HCT116 (cell line): ENCODE results near the gene OR5B21.

Experiments used
- CEBPB ChIP-seq: IDR thresholded peaks from 2 replicates; pipeline ENCODE4 v1.6.1; 2012; ENCODE audit warnings: low read depth
- EZH2 ChIP-seq: fragments of 200-600 bp; sonication (generic); IDR thresholded peaks from 2 replicates; pipeline ENCODE4 v1.6.1; 2017; ENCODE audit warnings: antibody characterized with exemption, mixed run types
- EZH2phosphoT487 ChIP-seq: fragments of 200-600 bp; IDR thresholded peaks from 2 replicates; pipeline ENCODE4 v1.6.1; 2018; ENCODE audit warnings: antibody characterized with exemption, borderline replicate concordance
- POLR2A ChIP-seq: IDR thresholded peaks from 2 replicates; pipeline ENCODE4 v1.7.0; 2011; ENCODE audit warnings: borderline replicate concordance; ENCODE audit not compliant: insufficient read depth, insufficient read length; ENCODE audit errors: extremely low read depth
- ZFX ChIP-seq: fragments of 450-650 bp; IDR thresholded peaks from 2 replicates; pipeline ENCODE4 v1.6.1; 2017
- TF ChIP-seq, protein P1 (sequence below), 3 experiments: fragments of 200-600 bp in 1 of 3; sonication (generic) in 1 of 3; IDR thresholded peaks in 2 of 3; conservative IDR thresholded peaks in 1 of 3; 2 replicates each; pipeline ENCODE4 v1.5.1; 2012 to 2017; ENCODE audit warnings: low read depth in 2 of 3, low read length in 2 of 3, antibody characterized with exemption in 1 of 3, borderline replicate concordance in 1 of 3, control low read depth in 1 of 3, mild to moderate bottlenecking in 1 of 3, mixed read lengths in 1 of 3, mixed run types in 1 of 3, moderate library complexity in 1 of 3; ENCODE audit not compliant: insufficient read depth in 1 of 3

DNA sequence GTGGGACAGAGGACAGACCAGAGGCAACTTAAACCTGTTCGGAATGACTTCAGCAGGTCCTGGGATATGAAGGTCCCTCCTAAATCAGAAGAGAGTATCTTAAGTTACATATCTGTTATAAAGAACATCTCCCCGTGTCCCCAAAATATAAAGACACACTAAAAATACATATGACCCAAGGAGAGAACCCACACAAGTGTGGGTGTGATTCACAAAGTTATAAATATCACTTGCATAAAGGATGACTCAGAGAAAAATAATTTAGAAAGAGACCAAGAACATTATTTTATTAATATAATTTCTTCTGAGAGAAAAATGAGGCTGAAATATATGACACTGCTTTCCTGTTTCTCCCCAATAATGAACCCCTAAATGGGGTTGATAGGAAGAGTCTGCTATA, 14.2 kb downstream of the OR5B21 start:
- TF ChIP-seq, protein P1, sequence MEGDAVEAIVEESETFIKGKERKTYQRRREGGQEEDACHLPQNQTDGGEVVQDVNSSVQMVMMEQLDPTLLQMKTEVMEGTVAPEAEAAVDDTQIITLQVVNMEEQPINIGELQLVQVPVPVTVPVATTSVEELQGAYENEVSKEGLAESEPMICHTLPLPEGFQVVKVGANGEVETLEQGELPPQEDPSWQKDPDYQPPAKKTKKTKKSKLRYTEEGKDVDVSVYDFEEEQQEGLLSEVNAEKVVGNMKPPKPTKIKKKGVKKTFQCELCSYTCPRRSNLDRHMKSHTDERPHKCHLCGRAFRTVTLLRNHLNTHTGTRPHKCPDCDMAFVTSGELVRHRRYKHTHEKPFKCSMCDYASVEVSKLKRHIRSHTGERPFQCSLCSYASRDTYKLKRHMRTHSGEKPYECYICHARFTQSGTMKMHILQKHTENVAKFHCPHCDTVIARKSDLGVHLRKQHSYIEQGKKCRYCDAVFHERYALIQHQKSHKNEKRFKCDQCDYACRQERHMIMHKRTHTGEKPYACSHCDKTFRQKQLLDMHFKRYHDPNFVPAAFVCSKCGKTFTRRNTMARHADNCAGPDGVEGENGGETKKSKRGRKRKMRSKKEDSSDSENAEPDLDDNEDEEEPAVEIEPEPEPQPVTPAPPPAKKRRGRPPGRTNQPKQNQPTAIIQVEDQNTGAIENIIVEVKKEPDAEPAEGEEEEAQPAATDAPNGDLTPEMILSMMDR (IDR thresholded peaks at IDR 0.05 in 2 of 3, conservative IDR thresholded peaks at IDR 0.05 in 1 of 3; ENCODE audit: borderline replicate concordance in 1 of 3, insufficient read depth in 1 of 3, low read depth in 2 of 3, low read length in 2 of 3): no peak
- TF ChIP-seq ZFX (no peak), POLR2A (no peak), EZH2phosphoT487 (no peak), EZH2 (no peak), CEBPB (no peak)
